Natural killer cell treated with Interleukin-12 subunit alpha and Interleukin-12 subunit beta and Interleukin-15 and Interleukin-18, amount 100 ng/mL, for 72 hours (primary cell): ENCODE results near the gene LRIG1. TPM values are rescaled to one million over a fixed set of nuclear protein-coding genes. Genes with fewer than 3 reads are reported as not detected.

Experiments used
- ATAC-seq, 2 donors: fragments of 150-1000 bp; cut with Tn5 transposase in 1 of 2; sonication (Bioruptor Pico), chemical (Tn5 transposase) in 1 of 2; 2 replicates each; pipeline ENCODE4 v1.10.0; 2021
- DNase-seq: peaks from one replicate; pipeline ENCODE4 v3.0.0; 2022; ENCODE audit warnings: low spot score
- H3K27ac Mint-ChIP-seq, 2 donors: 1 replicate in 1 of 2; 2 replicates in 1 of 2; pipeline ENCODE4 v1.8.0; 2022; ENCODE audit warnings: mixed read lengths in 2 of 2, mild to moderate bottlenecking in 1 of 2, moderate library complexity in 1 of 2
- H3K27me3 Mint-ChIP-seq, 2 donors: 1 replicate in 1 of 2; 2 replicates in 1 of 2; pipeline ENCODE4 v1.8.0; 2022; ENCODE audit warnings: mixed read lengths in 2 of 2
- H3K36me3 Mint-ChIP-seq: one replicate; pipeline ENCODE4 v1.8.0; 2022; ENCODE audit warnings: mixed read lengths
- H3K4me1 Mint-ChIP-seq, 2 donors: 1 replicate in 1 of 2; 2 replicates in 1 of 2; pipeline ENCODE4 v1.8.0; 2022; ENCODE audit warnings: low read depth in 2 of 2, mixed read lengths in 2 of 2, mild to moderate bottlenecking in 1 of 2
- H3K4me3 Mint-ChIP-seq: one replicate; pipeline ENCODE4 v1.8.0; 2022; ENCODE audit warnings: mixed read lengths
- H3K9me3 Mint-ChIP-seq: 2 replicates; pipeline ENCODE4 v1.8.0; 2022; ENCODE audit warnings: mixed read lengths
- total RNA-seq, 2 donors: library from RNA; stranded (reverse); gene quantifications; one replicate each; pipeline ENCODE4 v1.2.3, GENCODE V29; 2022

Gene LRIG1
- total RNA-seq, 2 donors from 2014 or later: 21.6 to 41.1 TPM

GRCh38 chr3:66498687-66499621 is 1.9 kb downstream of the LRIG1 start:
- H3K27ac Mint-ChIP-seq: peak overlapping the region; percentile 46 to 56
- ATAC-seq (no peak), DNase-seq (no peak)
- H3K9me3 Mint-ChIP-seq: no peaks in the 10 kb centered on the region
- peak overlapping the region; percentile 98 for H3K4me3 Mint-ChIP-seq
- H3K27me3 Mint-ChIP-seq: peaks cover 15 to 28% of the 10 kb centered on the region in 2 donors
- H3K4me1 Mint-ChIP-seq: peaks cover 46 to 50% of the 10 kb centered on the region in 2 donors
- H3K36me3 Mint-ChIP-seq: no peaks in the 10 kb centered on the region

- H3K27me3 Mint-ChIP-seq: peaks cover 23 to 33% of the 10 kb centered on the region in 2 donors
- no peaks in the 10 kb centered on the region for H3K36me3 Mint-ChIP-seq
- no peak overlapping the region for H3K27ac Mint-ChIP-seq
These were observed 2.7 kb downstream of the LRIG1 start for GRCh38 chr3:66497985-66498671.

GRCh38 chr3:66497288-66497984 is 3.4 kb downstream of the LRIG1 start:
- Mint-ChIP-seq H3K4me3 (no peak overlapping the region), H3K4me1 (peaks cover 45 to 52% of the 10 kb centered on the region in 2 donors), H3K36me3 (no peaks in the 10 kb centered on the region), H3K27me3 (peaks cover 23 to 33% of the 10 kb centered on the region in 2 donors), H3K9me3 (no peaks in the 10 kb centered on the region), H3K27ac (no peak overlapping the region)
- DNase-seq: no peak
- ATAC-seq: no peak

More at GRCh38 chr3:66497985-66498671, 2.7 kb downstream of the LRIG1 start:
- Mint-ChIP-seq H3K4me3 (peak overlapping the region; percentile 98), H3K4me1 (peaks cover 47 to 56% of the 10 kb centered on the region in 2 donors), H3K9me3 (no peaks in the 10 kb centered on the region)
- DNase-seq (no peak), ATAC-seq (no peak)

GRCh38 chr3:66496746-66497145 is 4.1 kb downstream of the LRIG1 start:
- no peak overlapping the region for H3K4me3 Mint-ChIP-seq
- H3K27ac Mint-ChIP-seq: no peak overlapping the region
- H3K36me3 Mint-ChIP-seq: no peaks in the 10 kb centered on the region
- no peak for DNase-seq
- peaks cover 45 to 52% of the 10 kb centered on the region in 2 donors for H3K4me1 Mint-ChIP-seq
- H3K9me3 Mint-ChIP-seq: no peaks in the 10 kb centered on the region
- ATAC-seq: no peak
- peaks cover 23 to 33% of the 10 kb centered on the region in 2 donors for H3K27me3 Mint-ChIP-seq

DNA sequence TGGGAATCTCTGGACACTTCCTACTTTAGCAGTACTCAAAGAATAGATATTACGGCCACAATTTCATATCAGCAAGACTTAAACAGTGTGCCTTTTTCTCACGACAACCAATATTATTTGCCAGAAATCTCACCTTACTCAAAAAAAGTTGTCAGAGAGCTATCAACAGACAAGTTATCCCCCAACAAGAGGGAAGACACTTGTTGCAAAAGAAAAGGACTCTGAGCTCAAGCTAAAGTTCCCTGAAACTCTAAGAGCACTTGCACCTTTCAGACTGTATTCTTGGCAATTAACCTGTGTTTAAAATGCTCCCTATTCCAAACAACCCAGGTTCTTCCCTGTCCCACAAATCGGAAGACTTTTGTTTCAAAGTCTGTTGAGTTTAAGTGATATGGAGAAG is 4.5 kb downstream of the LRIG1 start:
- Mint-ChIP-seq H3K4me3 (no peak overlapping the region), H3K4me1 (peaks cover 42 to 48% of the 10 kb centered on the region in 2 donors), H3K36me3 (no peaks in the 10 kb centered on the region), H3K9me3 (no peaks in the 10 kb centered on the region), H3K27me3 (peaks cover 23 to 33% of the 10 kb centered on the region in 2 donors), H3K27ac (no peak overlapping the region)
- no peak for DNase-seq
- ATAC-seq: no peak

GRCh38 chr3:66495668-66496045 is 5.2 kb downstream of the LRIG1 start:
- no peak overlapping the region for H3K27ac Mint-ChIP-seq
- ATAC-seq: no peak
- H3K4me3 Mint-ChIP-seq: no peak overlapping the region

GRCh38 chr3:66494959-66495667 is 5.7 kb downstream of the LRIG1 start:
- Mint-ChIP-seq H3K27me3 (peaks cover 23 to 33% of the 10 kb centered on the region in 2 donors), H3K36me3 (no peaks in the 10 kb centered on the region), H3K9me3 (no peaks in the 10 kb centered on the region), H3K27ac (no peak overlapping the region), H3K4me3 (no peak overlapping the region), H3K4me1 (peaks cover 41 to 49% of the 10 kb centered on the region in 2 donors)
- no peak for ATAC-seq
- no peak for DNase-seq

More at GRCh38 chr3:66495668-66496045, 5.2 kb downstream of the LRIG1 start:
- H3K4me1 Mint-ChIP-seq: peaks cover 39 to 44% of the 10 kb centered on the region in 2 donors
- peaks cover 23 to 33% of the 10 kb centered on the region in 2 donors for H3K27me3 Mint-ChIP-seq
- H3K9me3 Mint-ChIP-seq: no peaks in the 10 kb centered on the region
- H3K36me3 Mint-ChIP-seq: no peaks in the 10 kb centered on the region
- DNase-seq: no peak

DNA sequence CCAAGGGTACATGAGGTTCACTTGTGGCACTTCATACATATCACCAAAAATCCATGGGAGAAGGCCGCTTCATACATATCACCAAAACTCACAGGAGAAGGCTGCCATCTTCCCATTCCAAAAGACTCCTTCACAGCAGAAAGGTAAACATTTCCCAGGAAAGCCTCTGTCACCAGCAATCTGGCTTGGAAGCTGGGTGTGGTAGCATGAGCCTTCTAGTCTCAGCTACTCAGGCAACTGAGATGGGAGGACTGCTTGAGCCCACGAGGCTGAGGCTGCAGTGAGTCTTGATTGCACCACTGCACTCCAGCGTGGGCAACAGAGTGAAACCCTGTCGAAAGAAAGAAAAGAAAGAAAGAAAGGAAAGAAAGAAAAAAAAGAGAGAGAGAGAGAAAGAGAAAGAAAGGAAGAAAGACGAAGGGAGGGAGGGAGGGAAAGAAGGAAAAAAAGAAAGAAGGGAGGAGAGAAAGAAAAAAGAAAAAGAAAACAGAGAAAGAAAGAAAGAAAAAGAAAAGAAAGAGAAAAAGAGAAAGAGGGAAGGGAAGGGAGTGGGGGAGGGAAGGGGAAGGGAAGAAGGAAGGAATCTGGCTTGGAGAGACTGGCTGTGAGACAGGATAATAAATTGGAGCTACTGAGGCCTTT is 7.2 kb downstream of the LRIG1 start:
- Mint-ChIP-seq H3K27ac (no peak overlapping the region), H3K4me3 (no peak overlapping the region)
- no peak for ATAC-seq

GRCh38 chr3:66492672-66493071 is 8.2 kb downstream of the LRIG1 start:
- no peak for DNase-seq
- ATAC-seq: no peak
- H3K4me3 Mint-ChIP-seq: no peak overlapping the region
- no peaks in the 10 kb centered on the region for H3K9me3 Mint-ChIP-seq
- H3K36me3 Mint-ChIP-seq: no peaks in the 10 kb centered on the region
- H3K4me1 Mint-ChIP-seq: peaks cover 33 to 48% of the 10 kb centered on the region in 2 donors
- no peak overlapping the region for H3K27ac Mint-ChIP-seq
- peaks cover 8 to 27% of the 10 kb centered on the region in 2 donors for H3K27me3 Mint-ChIP-seq

More for the DNA sequence above, 7.2 kb downstream of the LRIG1 start:
- no peak for DNase-seq
- Mint-ChIP-seq H3K36me3 (no peaks in the 10 kb centered on the region), H3K27me3 (peaks cover 8 to 27% of the 10 kb centered on the region in 2 donors), H3K4me1 (peaks cover 34 to 47% of the 10 kb centered on the region in 2 donors), H3K9me3 (no peaks in the 10 kb centered on the region)

GRCh38 chr3:66492071-66492470 is 8.8 kb downstream of the LRIG1 start:
- DNase-seq (no peak), ATAC-seq (no peak)
- Mint-ChIP-seq H3K4me3 (no peak overlapping the region), H3K9me3 (no peaks in the 10 kb centered on the region), H3K36me3 (no peaks in the 10 kb centered on the region), H3K27ac (no peak overlapping the region), H3K4me1 (peaks cover 33 to 52% of the 10 kb centered on the region in 2 donors), H3K27me3 (peaks cover 8 to 31% of the 10 kb centered on the region in 2 donors)

GRCh38 chr3:66490984-66491383 is 9.8 kb downstream of the LRIG1 start:
- Mint-ChIP-seq H3K4me3 (no peak overlapping the region), H3K36me3 (no peaks in the 10 kb centered on the region), H3K27ac (no peak overlapping the region), H3K27me3 (peaks cover 8 to 26% of the 10 kb centered on the region in 2 donors), H3K4me1 (peaks cover 32 to 54% of the 10 kb centered on the region in 2 donors), H3K9me3 (no peaks in the 10 kb centered on the region)
- no peak for DNase-seq
- ATAC-seq: no peak

GRCh38 chr3:66490214-66490613 is 10.6 kb downstream of the LRIG1 start:
- DNase-seq: no peak

More at GRCh38 chr3:66490214-66490613, 10.6 kb downstream of the LRIG1 start:
- H3K4me3 Mint-ChIP-seq: peak overlapping the region; percentile 62
- ATAC-seq: peak; percentile 69 to 72
- H3K36me3 Mint-ChIP-seq: no peaks in the 10 kb centered on the region
- H3K27ac Mint-ChIP-seq: peak overlapping the region; percentile 56 to 74
- peaks cover 32 to 48% of the 10 kb centered on the region in 2 donors for H3K4me1 Mint-ChIP-seq
- H3K27me3 Mint-ChIP-seq: peaks cover 8 to 19% of the 10 kb centered on the region in 2 donors
- no peaks in the 10 kb centered on the region for H3K9me3 Mint-ChIP-seq
